Measurements from ENCODE around the gene GPRIN3.

DNA sequence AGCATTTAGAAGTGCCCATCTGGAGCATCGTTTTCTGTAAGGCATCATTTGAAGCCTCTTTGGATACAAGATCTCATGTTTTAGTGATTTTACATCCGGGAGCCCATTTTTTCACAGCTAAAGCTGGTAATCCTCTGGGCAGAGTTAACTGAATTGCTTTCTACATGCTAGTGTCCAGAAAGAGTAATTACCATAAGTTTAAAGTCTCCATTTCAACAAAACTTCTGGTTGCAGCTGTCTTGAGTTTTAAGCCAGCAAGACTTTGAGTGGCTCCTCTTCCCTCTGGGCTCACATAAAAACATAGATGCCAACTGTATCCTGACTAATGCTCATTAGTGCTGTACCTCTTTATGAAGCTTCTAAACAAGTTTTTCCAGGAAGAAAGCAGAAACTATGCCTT, 65.4 kb downstream of the GPRIN3 start:
- TF ChIP-seq, protein P1, sequence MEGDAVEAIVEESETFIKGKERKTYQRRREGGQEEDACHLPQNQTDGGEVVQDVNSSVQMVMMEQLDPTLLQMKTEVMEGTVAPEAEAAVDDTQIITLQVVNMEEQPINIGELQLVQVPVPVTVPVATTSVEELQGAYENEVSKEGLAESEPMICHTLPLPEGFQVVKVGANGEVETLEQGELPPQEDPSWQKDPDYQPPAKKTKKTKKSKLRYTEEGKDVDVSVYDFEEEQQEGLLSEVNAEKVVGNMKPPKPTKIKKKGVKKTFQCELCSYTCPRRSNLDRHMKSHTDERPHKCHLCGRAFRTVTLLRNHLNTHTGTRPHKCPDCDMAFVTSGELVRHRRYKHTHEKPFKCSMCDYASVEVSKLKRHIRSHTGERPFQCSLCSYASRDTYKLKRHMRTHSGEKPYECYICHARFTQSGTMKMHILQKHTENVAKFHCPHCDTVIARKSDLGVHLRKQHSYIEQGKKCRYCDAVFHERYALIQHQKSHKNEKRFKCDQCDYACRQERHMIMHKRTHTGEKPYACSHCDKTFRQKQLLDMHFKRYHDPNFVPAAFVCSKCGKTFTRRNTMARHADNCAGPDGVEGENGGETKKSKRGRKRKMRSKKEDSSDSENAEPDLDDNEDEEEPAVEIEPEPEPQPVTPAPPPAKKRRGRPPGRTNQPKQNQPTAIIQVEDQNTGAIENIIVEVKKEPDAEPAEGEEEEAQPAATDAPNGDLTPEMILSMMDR (IDR thresholded peaks at IDR 0.05): no peak
- no peak for TF ChIP-seq EZH2 (IDR thresholded peaks at IDR 0.05; ENCODE audit: borderline replicate concordance, insufficient read depth, low read depth, low read length, poor library complexity, severe bottlenecking)
